Parathyroid adenoma (tissue), 2 donors: ENCODE measurements around the gene MUC2.

Source experiments
- H2AFZ ChIP-seq: fragments of 300-600 bp; sonication (generic); one replicate; pipeline ENCODE4 v1.7.0; 2017; ENCODE audit warnings: antibody characterized with exemption, mild to moderate bottlenecking
- H3K27ac ChIP-seq: fragments of 300-600 bp; sonication (generic); one replicate; pipeline ENCODE4 v1.7.0; 2017
- H3K27me3 ChIP-seq: fragments of 300-600 bp; sonication (generic); one replicate; pipeline ENCODE4 v1.7.0; 2017; ENCODE audit warnings: low read length; ENCODE audit not compliant: control insufficient read depth, insufficient read depth
- H3K36me3 ChIP-seq: fragments of 300-600 bp; sonication (generic); one replicate; pipeline ENCODE4 v1.7.0; 2017; ENCODE audit warnings: low read length; ENCODE audit not compliant: control insufficient read depth, insufficient read depth
- H3K4me1 ChIP-seq: fragments of 300-600 bp; sonication (generic); one replicate; pipeline ENCODE4 v1.7.0; 2017; ENCODE audit warnings: control low read depth
- H3K4me2 ChIP-seq: fragments of 300-600 bp; sonication (generic); one replicate; pipeline ENCODE4 v1.7.0; 2017; ENCODE audit warnings: low read length
- H3K4me3 ChIP-seq: fragments of 300-600 bp; sonication (generic); one replicate; pipeline ENCODE4 v1.7.0; 2017; ENCODE audit warnings: low read depth, low read length
- H3K79me2 ChIP-seq: fragments of 300-600 bp; sonication (generic); one replicate; pipeline ENCODE4 v1.7.0; 2017; ENCODE audit warnings: control low read depth
- H3K9ac ChIP-seq: fragments of 300-600 bp; sonication (generic); one replicate; pipeline ENCODE4 v1.7.0; 2017; ENCODE audit warnings: mild to moderate bottlenecking
- H3K9me3 ChIP-seq: fragments of 300-600 bp; sonication (generic); one replicate; pipeline ENCODE4 v1.7.0; 2017; ENCODE audit warnings: low read length; ENCODE audit not compliant: control insufficient read depth
- TF ChIP-seq, protein P1 (sequence below): fragments of 300-600 bp; sonication (generic); IDR thresholded peaks from one replicate; pipeline ENCODE4 v1.7.0; 2017; ENCODE audit warnings: antibody characterized with exemption, mild to moderate bottlenecking
- donor health status: primary hyperparathyroidism.

The MUC2 gene

DNA sequence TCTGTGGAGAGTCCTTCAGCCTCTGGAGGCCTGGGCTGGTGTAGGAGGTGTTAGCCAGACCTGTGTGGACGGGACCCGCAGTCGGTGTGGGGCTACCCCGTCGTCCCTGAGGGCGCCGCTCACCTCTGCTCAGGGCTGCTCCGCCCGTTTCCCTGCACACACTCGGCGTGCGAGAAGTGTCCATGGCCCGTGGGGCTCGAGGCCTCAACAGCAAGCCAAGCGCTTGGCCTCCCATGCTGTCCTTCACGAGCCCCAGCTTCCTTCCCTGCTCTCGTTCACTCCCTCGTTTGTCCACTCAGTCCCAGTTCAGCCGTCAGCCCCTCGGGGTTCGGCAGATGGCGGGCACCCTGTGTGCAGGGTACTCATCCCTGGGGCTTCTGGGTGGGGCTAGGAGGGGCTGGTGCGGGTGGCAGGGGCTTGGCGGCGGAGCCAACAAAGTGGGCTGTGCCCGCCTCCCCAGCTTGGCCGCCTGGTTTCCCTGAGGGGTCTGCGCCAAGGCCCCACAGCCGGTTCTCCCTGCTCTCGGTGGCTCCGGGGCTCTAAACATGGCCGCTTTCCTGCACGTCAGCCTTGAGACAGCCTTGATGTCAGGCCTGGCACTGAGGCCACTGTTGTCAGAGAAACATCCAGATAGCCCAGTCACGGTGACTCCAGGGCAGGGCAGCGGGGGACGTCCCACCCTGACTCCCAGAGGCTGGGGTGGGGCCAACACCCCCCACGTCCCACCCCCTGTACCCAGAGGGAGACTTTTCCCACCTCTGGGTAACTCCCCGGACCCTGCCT lies 41.5 kb upstream of the MUC2 start:
- Histone ChIP-seq H2AFZ (no peak overlapping the region), H3K4me3 (no peak overlapping the region), H3K9ac (no peak overlapping the region), H3K9me3 (no peaks in the 10 kb centered on the region), H3K79me2 (no peaks in the 10 kb centered on the region), H3K4me2 (no peak overlapping the region), H3K27ac (no peak overlapping the region), H3K36me3 (no peaks in the 10 kb centered on the region), H3K27me3 (no peaks in the 10 kb centered on the region), H3K4me1 (no peaks in the 10 kb centered on the region)
- TF ChIP-seq, protein P1, sequence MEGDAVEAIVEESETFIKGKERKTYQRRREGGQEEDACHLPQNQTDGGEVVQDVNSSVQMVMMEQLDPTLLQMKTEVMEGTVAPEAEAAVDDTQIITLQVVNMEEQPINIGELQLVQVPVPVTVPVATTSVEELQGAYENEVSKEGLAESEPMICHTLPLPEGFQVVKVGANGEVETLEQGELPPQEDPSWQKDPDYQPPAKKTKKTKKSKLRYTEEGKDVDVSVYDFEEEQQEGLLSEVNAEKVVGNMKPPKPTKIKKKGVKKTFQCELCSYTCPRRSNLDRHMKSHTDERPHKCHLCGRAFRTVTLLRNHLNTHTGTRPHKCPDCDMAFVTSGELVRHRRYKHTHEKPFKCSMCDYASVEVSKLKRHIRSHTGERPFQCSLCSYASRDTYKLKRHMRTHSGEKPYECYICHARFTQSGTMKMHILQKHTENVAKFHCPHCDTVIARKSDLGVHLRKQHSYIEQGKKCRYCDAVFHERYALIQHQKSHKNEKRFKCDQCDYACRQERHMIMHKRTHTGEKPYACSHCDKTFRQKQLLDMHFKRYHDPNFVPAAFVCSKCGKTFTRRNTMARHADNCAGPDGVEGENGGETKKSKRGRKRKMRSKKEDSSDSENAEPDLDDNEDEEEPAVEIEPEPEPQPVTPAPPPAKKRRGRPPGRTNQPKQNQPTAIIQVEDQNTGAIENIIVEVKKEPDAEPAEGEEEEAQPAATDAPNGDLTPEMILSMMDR: no peak

DNA sequence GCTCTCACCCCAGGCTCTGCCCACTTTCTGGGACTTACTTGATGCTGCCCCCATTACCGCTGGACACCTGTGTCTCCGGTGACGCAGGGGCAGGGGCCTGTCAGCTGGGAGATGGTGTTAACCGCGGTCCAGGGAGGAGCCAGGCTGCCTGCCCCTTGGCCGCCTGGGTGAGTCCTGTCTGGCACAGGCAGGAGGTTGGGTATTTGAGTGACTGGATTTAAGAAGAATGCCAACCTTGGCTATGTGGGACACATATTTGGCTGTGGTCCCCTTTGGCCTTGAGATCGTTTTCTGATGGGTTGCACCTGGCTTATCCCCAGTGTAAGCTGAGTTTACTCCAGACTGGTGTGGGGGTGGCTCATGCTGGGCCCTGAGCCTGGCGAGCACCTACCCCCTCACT lies 40.7 kb upstream of the MUC2 start:
- no peak overlapping the region for H2AFZ ChIP-seq
- no peaks in the 10 kb centered on the region for H3K36me3 ChIP-seq
- no peak overlapping the region for H3K4me2 ChIP-seq
- no peaks in the 10 kb centered on the region for H3K9me3 ChIP-seq
- no peaks in the 10 kb centered on the region for H3K4me1 ChIP-seq
- no peaks in the 10 kb centered on the region for H3K79me2 ChIP-seq
- H3K27ac ChIP-seq: no peak overlapping the region
- H3K4me3 ChIP-seq: no peak overlapping the region
- H3K9ac ChIP-seq: no peak overlapping the region
- H3K27me3 ChIP-seq: no peaks in the 10 kb centered on the region
- TF ChIP-seq, protein P1: no peak

DNA sequence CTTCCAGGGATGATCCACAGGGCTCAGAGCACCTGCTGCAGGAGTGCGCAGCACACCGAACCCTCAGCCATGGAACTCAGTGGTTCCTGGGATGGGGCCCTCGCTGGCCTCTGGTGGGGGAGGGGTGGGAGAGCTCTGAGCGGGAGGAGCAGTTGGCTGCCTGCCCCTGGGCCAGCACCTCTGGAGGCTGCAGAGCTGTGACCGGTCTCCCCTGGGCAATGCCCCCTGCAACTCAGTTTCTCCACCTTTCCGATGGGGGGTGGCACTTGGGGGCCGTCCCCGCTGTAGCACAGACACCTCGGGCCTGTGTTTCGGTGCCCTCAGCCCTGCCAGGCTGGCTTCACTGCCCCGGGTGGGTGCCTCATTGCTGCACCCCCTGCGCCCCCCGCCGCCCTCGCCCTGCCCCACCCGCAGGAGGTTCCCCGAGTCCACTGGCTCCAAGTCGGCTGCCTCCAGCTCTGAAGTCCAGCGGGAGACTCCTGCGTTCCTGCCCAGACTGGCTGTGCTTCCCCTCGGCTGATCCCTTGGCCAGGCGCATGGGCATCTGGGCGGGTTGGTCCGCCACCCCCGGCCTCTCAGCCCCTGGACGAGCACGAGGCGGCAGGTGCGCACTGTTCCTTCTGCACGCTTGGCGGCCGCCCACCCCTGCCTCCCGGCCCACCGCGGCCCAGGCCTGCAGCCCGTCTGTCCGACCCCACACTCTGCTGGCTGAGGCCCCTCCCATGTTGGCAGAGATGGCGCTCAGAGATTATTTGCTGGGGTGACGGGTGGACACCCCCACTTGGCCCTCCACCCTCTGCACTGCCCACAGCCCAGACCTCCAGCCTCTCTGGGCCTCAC lies 40.0 kb upstream of the MUC2 start:
- no peak overlapping the region for H2AFZ ChIP-seq
- no peak overlapping the region for H3K4me2 ChIP-seq
- TF ChIP-seq, protein P1: no peak
- no peaks in the 10 kb centered on the region for H3K79me2 ChIP-seq
- H3K36me3 ChIP-seq: no peaks in the 10 kb centered on the region
- H3K9me3 ChIP-seq: no peaks in the 10 kb centered on the region
- no peak overlapping the region for H3K4me3 ChIP-seq
- no peaks in the 10 kb centered on the region for H3K27me3 ChIP-seq
- no peaks in the 10 kb centered on the region for H3K4me1 ChIP-seq
- H3K27ac ChIP-seq: no peak overlapping the region
- H3K9ac ChIP-seq: no peak overlapping the region

DNA sequence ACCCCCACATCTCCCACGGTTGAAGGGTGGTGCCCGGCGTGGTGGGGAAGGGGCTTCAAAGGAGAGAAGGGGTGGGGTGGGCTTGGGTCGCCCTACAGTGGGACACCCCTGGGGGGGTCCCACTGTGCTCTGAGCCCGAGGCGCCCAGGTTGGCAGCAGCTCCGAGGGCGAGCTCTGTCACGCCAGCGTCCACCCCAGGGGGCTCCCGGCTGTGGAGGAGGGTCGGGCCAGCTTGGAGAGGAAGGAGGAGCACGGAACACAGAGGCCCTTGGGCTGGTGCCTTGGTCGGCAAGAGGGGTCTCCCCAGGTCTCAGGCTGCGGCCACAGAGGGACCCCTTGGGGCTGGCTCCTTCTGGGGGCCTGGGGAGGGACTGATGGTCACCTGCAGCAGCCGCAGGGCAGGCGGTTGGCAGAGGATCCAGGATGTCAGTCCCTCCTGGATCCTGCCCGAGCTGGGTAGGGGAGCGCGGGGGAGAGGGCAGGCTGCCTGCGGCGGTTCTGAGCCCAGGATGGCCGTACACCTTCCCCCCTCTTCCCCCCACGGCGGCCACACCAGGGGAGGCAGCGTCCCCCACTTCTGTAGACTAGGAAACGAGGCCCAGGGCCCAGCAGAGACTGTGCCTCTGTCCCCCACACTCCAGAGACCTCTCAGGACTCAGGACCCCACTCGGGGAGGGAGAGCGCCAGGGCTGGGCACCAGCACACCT lies 38.9 kb upstream of the MUC2 start:
- Histone ChIP-seq H3K4me2 (no peak overlapping the region), H3K36me3 (no peaks in the 10 kb centered on the region), H3K4me3 (no peak overlapping the region), H2AFZ (no peak overlapping the region), H3K4me1 (no peaks in the 10 kb centered on the region), H3K27ac (no peak overlapping the region), H3K9me3 (no peaks in the 10 kb centered on the region), H3K27me3 (no peaks in the 10 kb centered on the region), H3K79me2 (no peaks in the 10 kb centered on the region), H3K9ac (no peak overlapping the region)
- TF ChIP-seq, protein P1: no peak
